ENCODE data around the gene CNST. TPM values are rescaled to one million over a fixed set of nuclear protein-coding genes. Genes with fewer than 3 reads are reported as not detected.

CNST gene
- total RNA-seq, 1 experiment from 2014 or later: 14.8 TPM

GRCh38 chr1:246695136-246695535 lies 128.9 kb downstream of the CNST start:
- Mint-ChIP-seq H3K27ac (ENCODE audit: unreplicated experiment) (no peak overlapping the region), H3K9me3 (ENCODE audit: unreplicated experiment) (peaks cover 17% of the 10 kb centered on the region), H3K4me3 (ENCODE audit: unreplicated experiment) (no peak overlapping the region), H3K36me3 (ENCODE audit: insufficient read depth, unreplicated experiment) (peaks cover 4% of the 10 kb centered on the region), H3K27me3 (ENCODE audit: insufficient read depth, unreplicated experiment) (no peaks in the 10 kb centered on the region), H3K4me1 (ENCODE audit: low read depth, unreplicated experiment) (peaks cover 7% of the 10 kb centered on the region)
- H3K4me1 ChIP-seq: no peaks in the 10 kb centered on the region
- no peak for DNase-seq
- H3K36me3 ChIP-seq (ENCODE audit: control insufficient read depth, insufficient read depth, low read length): no peaks in the 10 kb centered on the region
- POLR2A ChIA-PET: no interaction called here
- intact Hi-C loops (cut with micrococcal nuclease; ENCODE audit: unreplicated experiment): no loop called here
- CTCF ChIA-PET: no interaction called here
- no TSS peak for BruUV-seq (replicated peaks)
- no peaks in the 10 kb centered on the region for H3K27me3 ChIP-seq (replicated peaks; ENCODE audit: control insufficient read depth, insufficient read depth, low read length)
- peaks cover 10% of the 10 kb centered on the region; the same call in 1 of the 2 replicates for H3K9me3 ChIP-seq
- no peak overlapping the region for H3K4me3 ChIP-seq (ENCODE audit: low read depth, low read length)
- TF ChIP-seq CTCF (IDR thresholded peaks at IDR 0.05; ENCODE audit: insufficient read depth in 1 of 2, low read depth in 1 of 2, low read length in 1 of 2, severe bottlenecking in 1 of 2, unreplicated experiment in 1 of 2): no peak

- peaks cover 17% of the 10 kb centered on the region for H3K9me3 Mint-ChIP-seq (ENCODE audit: unreplicated experiment)
- BruUV-seq (replicated peaks): no TSS peak
- H3K36me3 Mint-ChIP-seq (ENCODE audit: insufficient read depth, unreplicated experiment): peaks cover 4% of the 10 kb centered on the region
- Histone ChIP-seq H3K4me1 (no peaks in the 10 kb centered on the region), H3K9me3 (peaks cover 10% of the 10 kb centered on the region; the same call in 1 of the 2 replicates), H3K36me3 (ENCODE audit: control insufficient read depth, insufficient read depth, low read length) (no peaks in the 10 kb centered on the region), H3K27me3 (replicated peaks; ENCODE audit: control insufficient read depth, insufficient read depth, low read length) (no peaks in the 10 kb centered on the region), H3K4me3 (ENCODE audit: low read depth, low read length) (no peak overlapping the region)
- no peak overlapping the region for H3K4me3 Mint-ChIP-seq (ENCODE audit: unreplicated experiment)
- H3K27me3 Mint-ChIP-seq (ENCODE audit: insufficient read depth, unreplicated experiment): no peaks in the 10 kb centered on the region
- DNase-seq: no peak
- H3K27ac Mint-ChIP-seq (ENCODE audit: unreplicated experiment): no peak overlapping the region
- ChIA-PET CTCF (no interaction called here), POLR2A (no interaction called here)
- TF ChIP-seq CTCF (IDR thresholded peaks at IDR 0.05; ENCODE audit: insufficient read depth in 1 of 2, low read depth in 1 of 2, low read length in 1 of 2, severe bottlenecking in 1 of 2, unreplicated experiment in 1 of 2): no peak
- H3K4me1 Mint-ChIP-seq (ENCODE audit: low read depth, unreplicated experiment): peaks cover 7% of the 10 kb centered on the region
- intact Hi-C loops (cut with micrococcal nuclease; ENCODE audit: unreplicated experiment): no loop called here
Measured at GRCh38 chr1:246695666-246696065, 129.4 kb downstream of the CNST start.

- no peak for TF ChIP-seq CTCF (IDR thresholded peaks at IDR 0.05; ENCODE audit: insufficient read depth in 1 of 2, low read depth in 1 of 2, low read length in 1 of 2, severe bottlenecking in 1 of 2, unreplicated experiment in 1 of 2)
- no peaks in the 10 kb centered on the region for H3K36me3 ChIP-seq (ENCODE audit: control insufficient read depth, insufficient read depth, low read length)
- H3K4me1 Mint-ChIP-seq (ENCODE audit: low read depth, unreplicated experiment): peaks cover 7% of the 10 kb centered on the region
- ChIA-PET POLR2A (no interaction called here), CTCF (no interaction called here)
- no peak for DNase-seq
- H3K9me3 Mint-ChIP-seq (ENCODE audit: unreplicated experiment): peaks cover 17% of the 10 kb centered on the region
- intact Hi-C loops (cut with micrococcal nuclease; ENCODE audit: unreplicated experiment): loop anchor here (1.0 to 2.0 kb wide), 3 partner anchors 9 to 201 kb away; no protein-coding TSS in a partner anchor
- peak overlapping the region; percentile 19 for H3K4me3 ChIP-seq (ENCODE audit: low read depth, low read length)
- H3K27ac Mint-ChIP-seq (ENCODE audit: unreplicated experiment): no peak overlapping the region
- H3K4me1 ChIP-seq: no peaks in the 10 kb centered on the region
- peak overlapping the region; percentile 58 for H3K4me3 Mint-ChIP-seq (ENCODE audit: unreplicated experiment)
- H3K27me3 ChIP-seq (replicated peaks; ENCODE audit: control insufficient read depth, insufficient read depth, low read length): no peaks in the 10 kb centered on the region
- no peaks in the 10 kb centered on the region for H3K36me3 Mint-ChIP-seq (ENCODE audit: insufficient read depth, unreplicated experiment)
- H3K27me3 Mint-ChIP-seq (ENCODE audit: insufficient read depth, unreplicated experiment): no peaks in the 10 kb centered on the region
- H3K9me3 ChIP-seq: peaks cover 2% of the 10 kb centered on the region; the same call in 1 of the 2 replicates
- no TSS peak for BruUV-seq (replicated peaks)
Measured at GRCh38 chr1:246698466-246699094, 132.3 kb downstream of the CNST start.

All from Caco-2 (cell line).